HCT116 (cell line): ENCODE results near the gene NEDD4.

Experiments
- CTCF ChIP-seq, 3 experiments: fragments of 200-600 bp in 1 of 3; sonication (generic) in 1 of 3; IDR thresholded peaks in 2 of 3; conservative IDR thresholded peaks in 1 of 3; 2 replicates each; pipeline ENCODE4 v1.5.1; 2012 to 2017; ENCODE audit warnings: low read depth in 2 of 3, low read length in 2 of 3, antibody characterized with exemption in 1 of 3, borderline replicate concordance in 1 of 3, control low read depth in 1 of 3, mild to moderate bottlenecking in 1 of 3, mixed read lengths in 1 of 3, mixed run types in 1 of 3, moderate library complexity in 1 of 3; ENCODE audit not compliant: insufficient read depth in 1 of 3
- REST ChIP-seq: IDR thresholded peaks from 2 replicates; pipeline ENCODE4 v1.6.1; 2012; ENCODE audit warnings: low read depth
- SP1 ChIP-seq: IDR thresholded peaks from 2 replicates; pipeline ENCODE4 v1.6.1; 2012; ENCODE audit warnings: low read depth

GRCh38 chr15:55912982-55913381, 80.4 kb downstream of the NEDD4 start:
- no peak for TF ChIP-seq CTCF (IDR thresholded peaks at IDR 0.05 in 2 of 3, conservative IDR thresholded peaks at IDR 0.05 in 1 of 3; ENCODE audit: borderline replicate concordance in 1 of 3, insufficient read depth in 1 of 3, low read depth in 2 of 3, low read length in 2 of 3)
- TF ChIP-seq REST = no peak
- TF ChIP-seq SP1 = no peak
